ENCODE results near the gene KCNF1.

KCNF1 gene

DNA sequence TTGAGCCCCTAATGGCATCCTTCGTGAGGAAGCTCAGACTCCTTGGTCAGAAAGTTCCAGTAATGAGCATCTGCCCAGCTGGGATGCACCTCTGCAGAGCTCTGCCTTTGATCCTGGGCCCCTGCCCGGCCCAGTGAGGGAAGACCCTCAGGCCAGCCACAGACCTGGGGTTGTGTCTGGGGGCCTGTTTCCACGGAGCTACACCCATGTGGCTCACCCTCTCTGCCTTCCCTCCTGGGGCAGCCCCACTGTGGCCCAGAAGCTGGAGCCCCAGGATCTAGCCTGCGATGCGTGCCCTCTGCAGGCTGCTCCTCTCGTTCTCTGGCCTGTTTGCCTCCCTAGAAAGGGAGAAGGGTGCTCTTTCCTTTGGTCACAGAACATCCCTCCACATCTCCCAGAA lies 9.8 kb downstream of the KCNF1 start:
- DNase-seq: no peak

DNA sequence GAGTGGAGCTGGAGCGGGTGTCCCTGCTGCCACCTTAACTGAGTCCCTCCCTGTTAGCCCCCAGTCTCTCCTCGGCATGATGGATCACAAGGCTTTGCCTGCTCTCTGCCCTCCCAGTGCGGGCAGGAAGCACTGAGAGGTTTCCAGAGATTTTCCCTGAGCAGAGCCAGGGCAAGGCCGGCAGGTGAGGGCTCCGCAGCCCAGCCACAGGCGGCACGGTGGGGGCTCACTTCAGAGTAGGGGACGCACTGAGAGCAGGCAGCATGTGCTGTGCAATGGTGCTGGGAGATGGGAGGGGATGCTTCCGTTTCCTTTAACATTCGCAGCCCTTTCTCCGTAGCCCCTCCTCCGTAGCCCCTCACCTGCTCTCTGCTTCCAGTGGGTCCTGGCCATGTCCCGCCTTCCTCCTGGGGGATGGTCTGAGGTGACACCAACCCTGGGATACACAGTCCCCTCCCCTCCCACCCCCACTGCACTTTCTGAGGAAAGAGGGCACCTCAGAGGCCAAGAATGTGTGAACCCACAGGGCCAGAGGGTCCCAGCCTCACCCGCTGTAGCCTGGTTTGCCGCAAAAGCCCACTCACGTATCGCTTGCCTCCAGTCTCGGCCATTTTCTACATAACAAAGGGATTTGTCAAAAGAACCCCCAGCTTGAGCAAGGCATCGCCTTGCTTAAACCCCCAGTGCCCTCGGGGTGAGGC lies 10.7 kb downstream of the KCNF1 start:
- DNase-seq: no peak

DNA sequence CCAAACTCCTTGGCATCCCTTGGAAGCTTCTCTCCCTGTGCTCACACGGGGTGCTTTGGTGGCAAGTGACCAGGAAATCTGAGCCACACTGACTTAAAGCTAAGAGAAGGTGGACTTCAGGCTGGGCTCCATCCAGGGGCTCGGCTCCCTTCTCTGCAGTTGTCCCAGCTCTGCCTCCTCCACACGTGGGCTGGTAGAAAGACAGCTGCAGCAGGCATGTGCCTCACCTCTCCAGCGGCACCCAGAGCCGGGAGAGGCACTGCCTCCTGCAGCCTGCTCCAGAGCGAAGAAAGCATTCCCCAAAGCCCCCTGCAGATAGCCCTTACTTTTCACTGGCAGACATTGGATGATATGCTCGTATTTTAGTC lies 11.3 kb downstream of the KCNF1 start:
- DNase-seq: no peak

DNA sequence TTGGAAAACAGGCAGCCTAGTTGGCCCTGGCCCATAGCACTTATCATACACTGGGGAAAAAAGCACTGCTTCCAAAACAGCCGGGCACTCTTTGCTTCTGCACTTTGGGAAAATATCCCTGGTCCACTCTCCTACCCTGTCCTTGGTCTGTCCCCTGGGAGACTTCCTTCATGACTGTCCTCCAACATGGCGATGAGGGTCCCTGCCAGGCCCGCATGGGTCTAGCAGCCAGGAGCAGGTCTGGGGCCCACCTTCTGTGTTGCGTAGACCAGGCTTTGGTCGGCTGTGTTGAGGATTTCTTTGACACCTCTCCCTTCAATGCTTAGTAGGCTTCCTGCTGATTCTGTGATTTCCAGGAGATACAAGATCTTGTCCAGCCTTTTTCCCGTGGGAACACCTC lies 12.2 kb downstream of the KCNF1 start:
- DNase-seq: no peak

DNA sequence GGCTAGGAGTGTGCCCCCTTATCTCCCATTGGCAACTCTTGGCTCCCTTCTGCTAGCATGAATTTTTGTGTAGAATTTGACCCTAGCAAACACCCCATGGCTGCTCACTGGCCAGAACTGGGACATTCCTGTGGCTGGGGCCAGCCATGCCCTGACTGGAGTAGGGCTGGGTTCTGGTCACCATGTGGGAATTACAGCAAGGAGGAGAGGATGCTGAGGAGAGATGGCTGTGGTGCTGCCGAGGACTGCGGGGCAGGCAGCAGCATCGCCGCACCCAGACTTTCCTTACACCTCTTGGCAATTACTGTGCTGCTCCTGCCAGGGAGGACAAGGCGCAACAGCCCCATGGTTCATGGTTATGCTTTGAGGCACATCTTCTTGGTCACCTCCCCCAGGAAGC lies 12.7 kb downstream of the KCNF1 start:
- no peak for DNase-seq

DNA sequence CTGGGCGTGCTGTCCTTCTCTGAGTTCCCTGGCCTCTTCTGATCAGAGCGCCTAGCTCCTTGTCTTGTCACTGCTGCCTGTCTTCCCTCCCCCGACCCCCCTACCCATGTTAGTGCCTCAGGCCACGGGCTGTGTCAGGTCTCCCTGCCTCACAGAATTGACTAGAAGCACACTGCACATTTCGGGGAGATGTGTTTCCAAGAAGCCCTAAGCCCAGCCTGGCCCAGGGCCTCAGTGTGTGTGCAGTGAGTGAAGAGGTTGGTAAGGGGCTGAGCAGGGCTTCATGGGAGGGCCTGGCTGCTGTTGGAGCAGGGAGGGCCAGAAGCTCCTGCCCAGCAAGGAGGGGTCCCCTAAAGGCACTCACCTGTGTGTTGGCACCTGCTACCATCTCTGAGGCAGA lies 13.1 kb downstream of the KCNF1 start:
- no peak for DNase-seq

DNA sequence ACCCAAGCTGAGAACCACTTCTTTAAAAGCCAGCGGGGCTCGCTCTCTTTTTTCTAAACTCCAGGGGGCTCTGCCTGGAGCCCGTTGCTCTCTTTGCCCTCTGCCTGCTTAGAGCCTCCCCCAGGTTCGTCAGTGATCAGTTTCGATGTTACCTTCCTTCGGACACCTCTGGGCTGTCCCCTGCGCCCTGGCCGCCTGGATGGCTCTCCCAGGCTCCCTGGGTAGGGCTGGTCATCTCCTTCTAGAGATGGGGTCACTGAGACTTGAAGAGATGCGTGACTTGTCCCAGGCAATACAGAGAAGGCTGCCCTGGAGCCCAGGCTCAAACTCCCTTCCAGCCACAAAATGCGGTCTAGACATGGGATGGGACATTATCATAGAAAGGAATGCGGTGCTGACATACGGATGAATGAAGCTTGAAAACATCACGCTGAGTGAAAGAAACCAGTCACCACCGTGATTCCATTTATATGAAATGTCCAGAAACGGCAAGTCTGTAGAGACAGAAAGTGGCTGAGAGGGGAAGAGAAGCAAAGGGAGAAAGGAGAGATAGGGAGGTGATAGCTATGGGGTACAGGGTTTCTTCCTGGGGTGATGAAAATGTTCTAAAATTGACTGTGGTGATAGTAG lies 14.6 kb downstream of the KCNF1 start:
- DNase-seq: no peak

DNA sequence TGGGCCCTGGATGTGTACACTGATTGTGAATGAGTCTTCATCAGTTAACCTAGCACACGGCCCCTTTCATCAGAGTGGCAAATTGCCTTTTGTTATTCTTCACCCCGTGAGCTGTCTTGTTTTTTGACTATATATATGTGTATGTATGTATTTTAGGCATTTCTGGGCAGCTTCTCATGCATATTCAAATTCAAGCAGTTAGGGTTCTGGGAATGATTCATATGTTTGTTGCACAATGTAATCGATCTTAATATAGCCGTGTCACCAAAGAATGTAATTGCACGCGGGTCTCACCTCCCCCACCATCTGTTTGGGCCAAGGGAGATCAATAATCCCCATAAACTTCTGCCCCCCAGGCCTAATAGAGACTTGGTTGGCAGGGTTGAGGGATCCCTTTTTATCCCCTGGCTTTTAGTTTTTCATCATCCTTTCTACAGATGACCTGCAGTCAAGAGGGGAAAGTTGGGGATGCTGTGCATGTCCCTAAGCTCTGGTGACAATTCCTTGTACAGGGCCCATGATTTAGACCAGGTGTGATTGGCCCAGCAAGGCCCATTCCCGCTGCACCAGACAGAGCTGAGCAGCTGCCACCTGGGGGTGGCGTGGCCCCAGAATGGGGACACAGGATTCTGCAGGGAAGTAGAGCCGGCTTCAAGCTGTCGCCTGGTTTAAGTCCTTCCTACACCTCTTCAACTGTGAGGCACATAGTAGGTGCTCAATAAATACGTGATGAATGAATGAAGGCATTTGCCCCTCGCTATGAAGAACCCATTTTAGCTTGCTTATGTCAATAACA lies 19.2 kb downstream of the KCNF1 start:
- no peak for DNase-seq

DNA sequence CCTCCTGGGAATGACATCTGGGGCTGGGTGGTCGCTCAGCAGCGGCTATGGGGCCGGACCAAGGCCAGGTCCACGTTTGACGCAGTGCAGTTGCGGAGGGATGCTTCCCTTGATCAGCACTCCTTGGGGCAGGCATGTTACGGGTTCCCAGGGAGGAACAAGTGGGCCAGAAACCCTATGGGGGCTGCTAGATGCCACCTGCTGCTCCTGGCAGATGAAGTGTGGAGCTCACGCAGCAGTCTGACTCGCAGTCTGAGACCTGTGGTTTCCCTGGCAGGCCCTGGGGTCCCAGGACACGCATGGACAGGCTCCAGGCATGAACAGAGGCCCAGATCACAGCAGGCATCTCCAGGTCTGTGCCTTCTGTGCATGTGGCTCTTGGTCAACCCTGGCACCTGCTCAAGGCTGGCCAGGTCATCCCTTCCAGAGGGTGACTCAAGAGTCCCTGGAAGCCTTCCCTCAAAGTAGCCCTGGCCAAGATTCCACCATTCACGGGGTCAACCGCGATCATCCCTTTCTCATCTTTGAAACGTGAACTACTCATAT lies 20.0 kb downstream of the KCNF1 start:
- DNase-seq: no peak

DNA sequence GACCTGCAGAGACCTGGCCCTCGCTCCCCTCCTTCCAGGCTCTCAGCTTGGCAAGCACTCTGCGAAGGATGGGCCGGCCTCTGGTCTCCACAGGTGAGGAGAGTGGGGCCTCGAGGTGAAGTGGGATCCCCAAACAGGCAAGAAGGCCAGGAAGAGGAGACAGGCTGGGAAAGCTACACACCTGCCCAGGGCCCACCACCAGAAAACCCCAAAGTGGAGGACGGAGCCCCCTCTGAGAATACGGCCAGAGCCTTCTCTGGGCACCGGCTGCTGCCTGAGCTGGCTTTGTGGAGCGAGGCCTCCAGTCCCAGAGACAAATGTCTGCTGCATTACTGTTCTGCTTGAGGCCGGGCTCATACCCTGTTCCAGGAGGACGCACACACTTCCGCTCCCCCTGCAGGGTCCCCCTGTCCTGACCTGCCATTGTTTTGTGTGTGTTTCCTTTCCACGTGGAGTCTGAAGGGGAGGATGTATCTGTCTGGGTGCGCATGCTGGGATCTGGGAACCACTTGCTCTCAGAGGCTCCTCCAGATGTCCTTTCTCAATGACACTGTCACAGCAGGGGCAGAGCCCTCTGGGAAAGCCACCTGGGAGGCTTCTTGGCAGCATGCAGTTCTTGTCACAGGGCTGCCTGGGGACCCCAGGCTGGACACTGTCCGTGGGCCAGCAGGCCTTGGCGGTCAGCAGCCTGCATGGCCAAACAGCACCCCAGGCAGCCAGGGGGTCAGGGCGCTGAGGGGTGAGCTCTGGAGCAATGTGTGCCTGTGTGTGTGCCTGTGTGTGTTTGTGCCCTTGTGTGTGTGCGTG lies 20.8 kb downstream of the KCNF1 start:
- DNase-seq: no peak

DNA sequence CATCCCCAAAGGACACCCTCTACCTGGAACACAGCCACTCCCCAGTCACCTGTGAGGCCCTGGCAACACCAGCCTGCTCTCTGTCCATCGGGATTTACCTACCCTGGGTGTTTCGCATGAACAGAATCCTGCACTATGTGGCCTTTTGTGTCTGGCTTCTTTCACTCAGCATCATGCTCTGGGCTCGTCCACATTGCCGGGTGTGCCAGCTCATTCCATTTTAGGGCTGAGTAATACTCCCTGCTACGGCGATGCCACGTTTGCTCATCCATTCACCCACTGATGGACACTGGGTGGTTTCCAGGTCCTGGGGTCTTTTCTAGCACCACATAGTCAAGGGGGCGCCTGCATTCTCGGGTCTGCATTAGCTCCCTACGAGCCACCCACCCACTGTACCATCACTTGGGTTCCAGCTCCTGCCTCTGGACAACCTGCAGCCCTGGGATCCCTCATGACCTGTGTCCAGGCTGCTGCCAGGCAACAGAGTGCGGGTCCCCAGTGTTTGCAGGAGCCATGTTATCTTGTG lies 22.0 kb downstream of the KCNF1 start:
- no peak for DNase-seq

DNA sequence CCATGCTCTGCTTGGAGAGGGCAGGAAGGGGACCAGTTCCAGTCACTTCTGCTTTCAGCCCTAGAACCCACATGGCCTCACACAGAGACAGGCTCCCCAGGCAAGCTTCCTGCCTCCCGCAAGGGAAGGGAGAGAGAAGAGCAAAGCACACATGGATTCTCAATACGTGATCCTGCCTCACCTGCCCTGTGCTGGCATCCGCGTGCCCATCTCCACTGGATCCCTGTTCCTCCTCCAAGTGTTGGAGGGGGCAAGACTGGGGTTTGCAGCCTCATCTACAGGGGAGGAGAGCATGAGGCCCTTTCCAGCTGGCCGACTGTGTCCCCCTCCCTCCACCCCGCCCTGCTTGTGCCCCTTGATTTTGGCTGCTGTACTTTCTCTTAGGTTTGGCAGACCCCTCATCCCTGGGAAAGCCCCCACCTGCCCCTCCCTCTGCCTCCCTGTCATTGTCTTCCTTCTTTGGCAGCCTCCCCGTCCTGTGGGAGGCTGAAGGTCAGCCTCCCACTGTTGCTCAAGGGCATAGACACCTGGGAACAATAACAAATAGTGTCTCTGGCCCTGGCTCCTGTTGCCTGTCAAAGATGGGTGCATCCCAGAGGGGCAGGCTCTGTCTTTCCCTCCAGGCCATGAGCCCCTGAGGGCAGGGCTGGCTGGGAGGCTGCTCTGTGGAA lies 22.7 kb downstream of the KCNF1 start:
- no peak for DNase-seq

DNA sequence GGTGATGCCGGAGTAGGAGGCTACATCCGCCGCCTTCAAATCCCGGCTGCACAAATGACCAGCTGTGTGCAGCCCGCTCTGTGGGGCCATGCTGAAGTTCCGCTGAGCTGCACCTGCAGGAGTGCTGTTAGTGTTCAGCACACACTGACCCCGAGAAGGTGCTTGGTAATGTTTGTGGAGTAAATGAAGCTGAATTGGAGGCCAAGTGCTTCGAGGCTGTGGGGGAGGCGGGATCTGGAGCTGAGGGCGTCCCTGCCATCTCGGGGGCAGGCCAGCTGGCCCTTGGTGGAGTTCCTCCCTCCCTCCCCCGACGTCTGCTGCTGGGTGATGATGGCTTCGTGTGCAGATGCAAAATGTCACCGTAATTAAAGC lies 23.2 kb downstream of the KCNF1 start:
- peak; percentile 48 for DNase-seq

DNA sequence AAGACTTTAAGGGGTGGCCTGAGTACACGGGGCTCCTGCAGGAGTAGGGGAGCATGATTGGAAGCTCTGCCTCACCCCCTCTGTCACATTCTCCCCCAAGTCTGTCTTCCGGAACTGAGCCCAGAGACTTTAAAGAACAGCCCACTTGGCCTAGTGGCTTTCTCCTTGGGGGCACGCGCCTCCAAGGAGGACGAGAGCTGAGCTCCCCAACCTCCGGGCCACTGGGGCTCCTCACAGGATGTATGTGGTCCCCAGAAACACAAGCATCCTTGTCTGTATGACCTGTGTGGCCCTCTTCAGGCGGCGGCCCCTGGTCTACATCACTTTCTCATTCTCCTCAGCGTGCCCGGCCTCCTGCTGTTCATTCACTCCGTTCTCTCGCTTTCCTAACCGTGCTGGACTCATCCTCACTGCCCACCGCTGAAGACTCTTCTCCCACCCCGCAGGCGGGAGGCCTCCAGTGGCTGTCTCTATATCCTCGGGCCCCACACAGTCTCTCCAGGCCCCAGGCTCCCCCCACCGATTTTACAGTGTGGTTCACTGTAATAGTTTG lies 23.7 kb downstream of the KCNF1 start:
- DNase-seq: no peak

DNA sequence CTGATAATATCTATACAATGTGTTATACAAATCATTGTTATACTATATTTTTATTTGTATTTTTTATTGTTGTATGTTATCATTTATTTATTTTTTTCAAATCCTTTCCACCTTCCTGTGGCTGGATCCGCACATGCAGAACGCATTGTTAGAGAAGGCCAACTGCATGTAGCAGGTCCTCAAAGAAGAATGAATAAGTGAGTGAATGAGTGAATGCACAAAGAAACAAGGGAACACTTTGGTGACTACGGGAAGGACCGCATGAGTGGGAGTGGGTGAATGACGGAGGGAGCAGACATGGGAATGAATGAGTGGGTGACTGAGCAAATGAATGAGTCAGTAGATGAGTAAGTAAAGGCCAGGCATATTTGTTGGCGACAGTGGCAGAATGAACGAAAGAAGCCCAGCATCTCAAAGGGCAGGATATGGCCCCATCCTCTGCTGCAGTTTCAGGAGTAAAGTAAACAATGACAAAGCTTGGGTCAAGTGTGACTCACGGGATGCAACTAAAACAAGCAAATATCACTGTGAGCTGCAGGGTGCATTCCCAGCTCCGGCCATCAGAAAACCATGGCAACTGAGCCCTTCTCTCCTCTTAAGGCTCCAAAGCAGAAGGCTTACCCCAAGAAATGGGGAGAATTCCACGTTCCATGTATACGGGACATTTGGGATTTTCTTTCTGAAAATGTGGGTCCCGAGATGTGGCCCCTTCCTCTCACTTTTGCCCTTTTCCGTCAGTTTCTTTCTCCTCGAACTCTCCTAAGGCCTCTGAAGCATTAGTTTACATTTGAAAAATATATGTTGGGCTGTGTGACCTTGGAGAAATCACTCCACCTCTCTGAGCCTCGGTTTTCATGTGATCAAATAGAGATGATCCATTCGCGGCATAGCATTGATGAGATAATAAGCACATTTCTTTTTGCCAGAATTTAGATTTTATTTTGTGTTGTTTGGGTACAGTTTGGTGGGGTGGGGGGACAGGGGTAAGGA lies 24.5 kb downstream of the KCNF1 start:
- no peak for DNase-seq

DNA sequence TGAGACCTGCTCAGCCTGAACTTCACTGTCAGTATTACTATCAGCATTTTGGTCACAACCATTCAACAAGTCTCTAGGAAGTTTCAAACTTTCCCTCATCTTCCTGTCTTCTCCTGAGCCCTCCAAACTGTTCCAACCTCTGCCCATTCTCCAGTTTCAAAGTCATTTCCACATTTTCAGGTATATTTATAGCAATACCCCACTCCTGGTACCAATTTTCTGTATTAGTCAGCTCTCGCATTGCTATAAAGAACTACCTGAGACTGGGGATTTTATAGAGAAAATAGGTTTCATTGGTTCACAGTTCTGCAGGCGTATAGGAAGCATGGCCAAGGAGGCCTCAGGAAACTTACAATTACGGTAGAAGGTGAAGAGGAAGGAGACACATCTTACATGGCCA lies 27.3 kb downstream of the KCNF1 start:
- no peak for DNase-seq

DNA sequence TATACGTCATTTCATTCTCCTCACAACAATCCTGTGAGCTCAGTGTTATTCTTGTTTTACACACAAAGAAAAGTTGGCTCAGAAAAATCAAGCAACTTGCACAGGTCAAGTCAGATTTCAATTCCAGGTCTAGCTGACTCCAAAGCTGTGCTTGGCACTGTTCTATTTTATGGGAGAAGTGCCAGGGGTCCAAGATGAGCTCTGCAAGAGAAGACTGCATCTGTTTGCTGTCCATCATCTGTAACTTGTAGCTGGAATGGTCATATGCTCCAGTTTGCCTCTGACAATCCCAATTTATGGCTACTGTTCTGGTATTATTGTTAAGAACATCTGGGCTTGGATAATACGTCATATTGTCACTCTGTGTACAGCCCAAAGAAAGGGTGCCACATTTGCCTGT lies 28.9 kb downstream of the KCNF1 start:
- no peak for DNase-seq

DNA sequence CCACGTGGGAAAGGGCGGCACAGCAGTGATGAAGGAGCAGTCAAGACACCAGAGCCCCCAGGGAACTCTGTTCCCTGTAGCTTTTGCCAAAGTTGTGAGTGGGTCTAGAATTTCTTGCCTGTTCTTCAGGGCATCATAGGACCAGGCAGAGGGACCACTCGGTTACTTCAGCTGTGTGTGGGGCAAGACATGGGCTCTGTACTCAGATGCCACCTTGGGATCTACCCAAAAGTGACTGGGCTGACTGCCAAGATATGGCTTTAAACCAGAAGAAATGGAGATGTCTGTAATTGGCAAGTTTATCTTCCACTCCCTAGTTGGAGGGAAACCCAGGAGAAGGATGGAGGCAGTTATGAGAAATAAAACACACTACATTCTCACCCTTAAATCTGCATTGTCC lies 29.6 kb downstream of the KCNF1 start:
- no peak for DNase-seq

DNA sequence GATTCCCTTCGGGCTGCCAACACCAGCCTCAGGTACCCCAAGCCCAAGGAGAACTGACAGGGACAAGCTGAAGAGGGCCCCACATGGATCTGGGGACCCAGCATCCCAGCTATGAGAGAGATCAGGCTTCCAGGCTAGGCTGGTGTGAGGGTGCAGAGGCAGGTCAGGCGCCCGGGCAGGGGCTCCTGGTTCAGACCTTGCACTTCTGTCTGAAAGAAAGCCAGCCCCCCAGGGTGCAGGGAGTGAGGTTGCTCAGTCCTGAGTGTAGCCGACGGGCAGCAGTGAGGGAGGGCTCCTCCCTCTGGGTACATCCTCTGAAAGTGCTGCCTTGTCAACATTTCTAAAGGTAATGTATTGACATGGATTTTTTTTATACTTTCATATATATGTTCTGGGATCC lies 33.1 kb downstream of the KCNF1 start:
- no peak for DNase-seq

DNA sequence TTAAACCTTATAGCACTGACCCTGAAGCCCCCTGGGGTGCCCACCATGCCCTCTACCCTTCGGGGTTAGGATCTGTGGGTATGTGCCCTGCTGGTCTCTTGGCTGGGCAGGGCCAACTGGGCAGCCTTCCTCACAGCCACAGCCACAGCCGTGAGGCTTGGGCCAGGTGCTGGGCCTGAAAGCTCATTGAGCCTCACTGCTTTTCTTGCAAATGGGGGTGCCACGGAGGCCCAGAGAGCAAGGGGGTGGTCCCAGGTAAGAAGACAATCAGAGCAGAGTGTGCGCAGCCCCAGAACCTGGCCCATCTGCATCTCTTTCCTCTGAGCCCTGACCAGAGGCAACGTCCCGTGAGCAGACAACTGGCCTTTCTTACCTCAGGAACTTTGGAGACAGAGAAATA lies 34.7 kb downstream of the KCNF1 start:
- DNase-seq: no peak

DNA sequence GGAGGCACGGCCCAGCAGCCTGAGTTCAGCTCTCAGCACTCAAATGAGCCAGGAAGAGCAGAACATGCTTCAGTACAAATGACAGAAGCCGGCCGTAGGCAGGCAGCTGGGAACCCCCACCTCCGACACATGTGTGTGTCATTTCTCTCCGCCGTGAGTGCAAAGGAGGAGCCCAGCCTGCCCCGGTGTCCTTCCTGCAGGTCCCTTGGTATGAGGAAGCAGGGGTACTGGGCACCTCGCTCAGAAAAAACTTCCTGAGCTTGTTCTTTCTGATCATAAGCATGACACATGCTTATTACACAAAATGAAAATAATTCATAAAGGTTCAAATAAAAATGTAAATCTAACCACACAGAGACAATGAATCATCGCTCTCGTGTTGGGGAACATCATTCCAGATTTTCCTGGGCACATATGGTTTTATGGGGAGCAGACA lies 35.3 kb downstream of the KCNF1 start:
- DNase-seq: no peak
